HG03066 (cell line): ENCODE measurements around the gene LSM14A.
"Not testable (repeated sequence)": the region's sequence is repeated elsewhere in the genome, so short reads cannot be mapped to it uniquely, and the experiment has no call there.

Experiments
- ATAC-seq: cut with Tn5 transposase; IDR thresholded peaks from one replicate; pipeline ENCODE4 v1.9.1; 2021; ENCODE audit warnings: low read depth; ENCODE audit not compliant: unreplicated experiment

The LSM14A gene

GRCh38 chr19:34171877-34172660 is at the start of gene LSM14A:
LSM14A (plus strand) TSS chr19:34172504; CDS start chr19:34172643, 139 bp downstream.
- ATAC-seq, result peak; percentile 60

GRCh38 chr19:34124828-34125227 is 47.5 kb upstream of the LSM14A start:
- no peak for ATAC-seq

DNA sequence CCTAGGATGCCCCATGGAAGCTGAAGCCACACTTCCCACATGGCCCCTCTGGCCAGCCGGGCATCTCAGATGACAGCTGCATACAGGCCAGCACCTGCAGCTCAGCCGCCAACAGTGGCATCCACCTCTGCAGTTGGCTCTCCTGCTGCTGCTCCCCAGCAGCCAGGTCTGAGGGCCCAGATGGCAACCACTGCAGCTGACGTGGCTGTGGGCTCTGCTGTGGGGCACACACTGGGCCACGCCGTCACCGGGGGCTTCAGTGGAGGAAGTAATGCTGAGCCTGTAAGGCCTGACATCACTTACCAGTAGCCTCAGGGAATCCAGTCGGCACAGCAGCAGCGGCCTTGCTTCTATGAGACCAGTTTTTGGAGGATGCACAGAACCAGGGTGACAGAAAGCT is 45.3 kb upstream of the LSM14A start:
- no peak for ATAC-seq

- no peak for ATAC-seq
These were observed 44.6 kb upstream of the LSM14A start for GRCh38 chr19:34127684-34128189.

DNA sequence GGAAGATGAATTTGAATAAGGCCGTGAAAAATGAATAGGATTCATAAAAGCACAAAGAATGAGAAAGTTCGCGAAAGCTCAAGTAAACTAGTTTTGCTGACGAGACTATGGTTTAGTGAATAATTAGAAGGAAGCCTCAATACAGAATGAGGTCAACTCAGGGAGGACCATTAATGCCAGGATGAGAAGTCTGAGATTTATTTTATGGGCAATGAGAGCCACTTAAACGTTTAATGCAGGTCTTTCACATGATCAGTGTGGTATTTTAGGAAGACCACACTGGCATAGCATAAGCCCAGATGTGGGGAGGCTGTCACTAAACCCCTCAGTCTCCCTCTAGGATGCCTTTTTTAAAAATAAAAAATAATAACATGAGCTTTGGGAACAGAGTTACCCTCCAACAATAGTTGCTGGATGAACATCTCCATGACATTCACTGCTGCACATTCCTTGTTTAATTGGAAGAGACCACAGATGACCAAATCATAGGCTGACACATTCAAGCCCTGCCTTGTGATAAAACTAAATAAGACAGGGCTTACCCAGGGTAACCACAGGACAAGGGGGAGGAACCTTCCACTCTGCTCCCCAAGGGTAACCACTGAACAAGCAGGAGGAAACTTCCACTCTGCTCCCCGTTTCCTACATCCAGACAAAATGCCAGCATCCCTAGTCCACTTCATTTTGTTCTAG is 43.6 kb upstream of the LSM14A start:
- no peak for ATAC-seq

- no peak for ATAC-seq
These were observed 41.2 kb upstream of the LSM14A start for GRCh38 chr19:34131100-34131499.

DNA sequence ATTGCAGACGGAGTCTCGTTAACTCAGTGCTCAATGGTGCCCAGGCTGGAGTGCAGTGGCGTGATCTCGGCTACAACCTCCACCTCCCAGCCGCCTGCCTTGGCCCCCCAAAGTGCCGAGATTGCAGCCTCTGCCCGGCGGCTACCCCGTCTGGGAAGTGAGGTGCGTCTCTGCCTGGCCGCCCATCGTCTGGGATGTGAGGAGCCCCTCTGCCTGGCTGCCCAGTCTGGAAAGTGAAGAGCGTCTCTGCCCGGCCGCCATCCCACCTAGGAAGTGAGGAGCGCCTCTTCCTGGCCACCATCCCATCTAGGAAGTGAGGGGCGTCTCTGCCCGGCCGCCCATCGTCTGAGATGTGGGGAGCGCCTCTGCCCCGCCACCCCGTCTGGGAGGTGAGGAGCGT is 40.2 kb upstream of the LSM14A start:
- not testable (repeated sequence) for ATAC-seq

- not testable (repeated sequence) for ATAC-seq
These were observed 39.6 kb upstream of the LSM14A start for GRCh38 chr19:34132706-34133105.

DNA sequence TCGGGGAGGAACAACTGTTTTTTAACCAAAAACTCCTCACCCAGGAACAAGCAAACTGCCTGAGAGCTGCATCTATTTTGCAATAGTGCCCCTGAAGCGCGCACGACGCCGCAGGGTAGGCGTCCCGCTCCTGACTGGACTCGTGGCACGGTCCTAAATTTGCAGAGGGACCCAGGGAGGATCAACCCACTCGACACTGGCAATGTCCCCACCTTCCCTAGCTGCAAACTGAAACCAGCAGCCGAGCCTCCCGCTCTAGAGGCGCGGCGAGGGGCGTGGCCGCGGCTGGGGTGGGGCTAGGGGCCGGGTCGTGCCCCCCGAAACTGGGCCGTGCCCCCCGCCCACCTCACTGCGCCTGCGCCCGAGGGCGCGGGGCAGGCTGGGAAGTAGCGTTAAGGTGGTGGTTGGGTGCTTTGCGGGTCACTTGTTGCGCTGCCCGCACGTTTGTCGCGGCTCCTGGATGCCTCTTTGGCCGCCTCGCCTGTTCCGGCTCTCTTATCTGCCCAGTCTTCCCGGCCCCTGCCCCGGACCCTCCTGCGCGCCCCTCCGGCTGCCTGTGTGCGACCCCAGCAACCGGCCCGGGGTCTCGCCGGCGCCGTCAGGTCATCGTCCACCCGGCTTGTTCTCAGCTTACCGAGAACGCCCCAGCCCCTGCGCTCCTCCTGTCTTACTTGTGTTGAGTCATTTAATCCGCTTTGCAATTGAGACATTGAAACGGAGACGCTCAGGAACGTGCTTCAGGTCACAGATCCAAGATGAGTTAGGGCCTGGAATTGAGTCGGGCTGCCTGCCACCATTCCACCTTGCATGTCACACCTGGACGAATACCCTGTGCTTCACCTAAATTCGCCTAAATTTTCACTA is 37.9 kb upstream of the LSM14A start:
- ATAC-seq, result peak; percentile 93

DNA sequence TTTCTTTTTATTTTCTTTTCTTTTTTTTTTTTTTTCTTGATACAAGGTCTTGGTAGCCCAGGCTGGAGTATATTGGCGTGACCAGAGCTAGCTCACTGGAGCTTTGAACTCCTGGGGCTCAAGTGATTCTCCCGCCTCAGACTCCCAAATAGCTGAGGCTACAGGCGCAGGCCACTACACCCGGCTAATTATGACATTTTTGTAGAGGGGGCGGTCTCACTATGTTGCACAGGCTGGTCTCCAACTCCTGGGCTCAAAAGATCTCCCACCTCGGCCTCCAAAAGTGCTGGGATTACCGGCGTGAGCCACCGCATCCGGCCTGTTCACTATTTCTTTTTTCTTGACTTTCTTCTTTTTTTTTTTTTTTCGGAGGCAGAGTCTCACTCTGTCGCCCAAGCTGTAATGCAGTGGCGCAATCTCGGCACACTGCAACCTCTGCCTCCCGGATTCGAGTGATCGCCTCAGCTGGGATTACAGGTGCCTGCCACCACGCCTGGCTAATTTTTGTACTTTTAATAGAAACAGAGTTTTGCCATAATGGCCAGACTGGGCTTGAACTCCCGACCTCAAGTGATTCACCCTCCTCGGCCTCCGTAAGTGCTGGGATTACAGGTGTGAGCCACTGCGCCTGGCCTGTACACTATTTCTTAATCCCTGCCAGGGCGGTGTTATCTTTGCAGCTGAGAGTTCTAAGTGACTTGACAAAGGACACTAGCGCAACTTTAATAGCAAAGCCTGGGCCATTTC is 37.1 kb upstream of the LSM14A start:
- ATAC-seq, result no peak

DNA sequence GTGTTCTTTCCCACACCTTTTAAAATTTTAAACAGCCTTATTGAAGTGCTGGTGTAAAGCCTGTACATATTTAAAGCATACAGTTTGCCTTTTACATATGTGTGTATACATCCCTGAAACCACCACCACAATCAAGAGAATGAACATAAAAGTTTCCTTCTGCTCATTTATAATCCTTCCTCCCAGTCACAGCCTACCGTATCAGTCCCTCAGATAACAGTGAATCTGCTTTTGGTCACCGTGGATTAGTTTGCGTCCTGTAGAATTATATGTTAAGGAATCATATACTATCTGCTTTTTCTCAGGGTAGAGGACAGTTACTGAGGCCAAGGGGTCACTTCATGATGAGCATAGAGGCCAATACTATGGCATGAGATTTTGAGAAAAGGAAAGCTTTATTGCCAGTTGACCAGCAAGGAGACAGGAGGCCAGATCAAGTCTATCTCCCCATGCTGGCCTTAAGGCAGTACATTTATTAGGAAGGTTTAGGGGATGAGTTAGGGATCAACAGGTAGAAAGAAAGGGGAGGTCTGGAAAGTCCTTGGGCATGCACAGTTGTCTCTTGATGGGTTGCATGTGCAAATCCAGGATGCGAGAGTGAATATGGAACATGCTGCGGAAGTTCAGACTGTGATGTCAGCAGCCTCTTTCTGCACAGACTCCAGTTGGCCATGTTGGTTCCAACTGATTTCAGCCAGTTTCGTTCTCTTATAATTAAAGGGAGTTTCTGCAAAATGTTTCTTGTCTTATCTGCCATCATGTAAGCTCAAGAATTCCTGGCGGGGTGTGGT is 36.3 kb upstream of the LSM14A start:
- ATAC-seq, result no peak

- no peak for ATAC-seq
These were observed 31.3 kb upstream of the LSM14A start for GRCh38 chr19:34141025-34141424.

GRCh38 chr19:34142440-34142839 is 29.9 kb upstream of the LSM14A start:
- no peak for ATAC-seq

- ATAC-seq, result no peak
These were observed 26.5 kb upstream of the LSM14A start for GRCh38 chr19:34145741-34146202.

DNA sequence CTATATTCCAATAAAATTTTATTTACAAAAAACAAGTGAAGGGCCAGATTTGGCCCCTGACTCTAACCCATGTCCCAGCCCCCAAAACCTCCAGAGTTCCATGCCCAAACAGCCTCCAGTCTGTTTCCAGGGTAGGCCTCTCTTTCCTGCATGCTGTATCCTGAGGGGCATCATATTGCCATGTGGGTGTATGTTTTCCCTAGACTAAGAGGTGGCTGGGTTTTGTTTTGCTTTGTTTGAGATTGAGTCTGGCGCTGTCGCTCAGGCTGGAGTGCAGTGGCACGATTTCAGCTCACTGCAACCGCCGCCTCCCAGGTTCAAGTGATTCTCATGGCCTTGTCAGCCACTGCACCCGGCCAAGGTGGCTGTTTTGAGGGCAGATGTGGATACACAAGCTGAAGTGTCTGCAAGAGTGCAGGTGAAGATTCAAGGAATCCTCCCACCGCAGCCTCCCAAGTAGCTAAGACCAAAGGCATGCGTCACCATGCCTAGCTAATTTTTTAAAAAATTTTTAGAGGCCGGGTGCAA is 23.6 kb upstream of the LSM14A start:
- no peak for ATAC-seq

DNA sequence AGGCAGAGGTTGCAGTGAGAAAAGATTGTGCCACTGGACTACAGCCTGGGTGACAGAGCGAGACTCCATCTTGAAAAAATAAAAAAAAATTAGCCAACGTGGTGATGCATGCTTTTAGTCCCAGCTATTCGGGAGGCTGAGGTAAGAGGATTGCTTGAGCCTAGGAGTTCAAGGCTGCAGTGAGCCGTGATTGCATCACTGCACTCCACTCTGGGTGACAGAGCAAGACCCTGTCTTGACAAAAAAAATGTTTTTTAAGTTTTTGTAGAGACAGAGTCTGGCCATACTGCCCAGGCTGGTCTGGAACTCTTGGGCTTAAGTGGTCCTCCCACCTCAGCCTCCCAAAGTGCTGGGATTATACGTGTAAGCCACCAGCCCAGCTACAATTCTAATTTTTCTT is 22.4 kb upstream of the LSM14A start:
- ATAC-seq, result no peak

GRCh38 chr19:34150558-34150957 is 21.7 kb upstream of the LSM14A start:
- no peak for ATAC-seq

GRCh38 chr19:34151439-34151838 is 20.9 kb upstream of the LSM14A start:
- ATAC-seq, result no peak

- ATAC-seq, result no peak
These were observed 17.9 kb upstream of the LSM14A start for GRCh38 chr19:34154401-34154800.
